ENCODE measurements around the gene ZNF554.

DNA sequence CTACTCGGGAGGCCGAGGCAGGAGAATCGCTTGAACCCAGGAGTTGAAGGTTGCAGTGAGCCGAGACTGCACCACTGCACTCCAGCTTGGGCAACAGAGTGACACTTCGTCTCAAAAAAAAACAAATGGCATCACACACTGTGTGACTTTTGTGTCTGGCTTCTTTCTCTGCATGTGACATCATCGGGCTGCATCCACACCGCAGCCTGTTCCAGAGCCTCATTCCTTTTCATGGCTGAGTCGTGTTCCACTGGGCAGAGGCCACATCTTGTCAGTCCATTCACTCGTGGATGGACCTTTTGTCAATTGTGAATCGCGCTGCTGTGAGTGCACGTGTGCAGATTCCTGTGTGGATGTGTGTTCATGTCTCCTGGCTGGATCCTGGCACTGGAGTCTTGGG lies 26.1 kb upstream of the ZNF554 start:
- TF ChIP-seq, protein P1, sequence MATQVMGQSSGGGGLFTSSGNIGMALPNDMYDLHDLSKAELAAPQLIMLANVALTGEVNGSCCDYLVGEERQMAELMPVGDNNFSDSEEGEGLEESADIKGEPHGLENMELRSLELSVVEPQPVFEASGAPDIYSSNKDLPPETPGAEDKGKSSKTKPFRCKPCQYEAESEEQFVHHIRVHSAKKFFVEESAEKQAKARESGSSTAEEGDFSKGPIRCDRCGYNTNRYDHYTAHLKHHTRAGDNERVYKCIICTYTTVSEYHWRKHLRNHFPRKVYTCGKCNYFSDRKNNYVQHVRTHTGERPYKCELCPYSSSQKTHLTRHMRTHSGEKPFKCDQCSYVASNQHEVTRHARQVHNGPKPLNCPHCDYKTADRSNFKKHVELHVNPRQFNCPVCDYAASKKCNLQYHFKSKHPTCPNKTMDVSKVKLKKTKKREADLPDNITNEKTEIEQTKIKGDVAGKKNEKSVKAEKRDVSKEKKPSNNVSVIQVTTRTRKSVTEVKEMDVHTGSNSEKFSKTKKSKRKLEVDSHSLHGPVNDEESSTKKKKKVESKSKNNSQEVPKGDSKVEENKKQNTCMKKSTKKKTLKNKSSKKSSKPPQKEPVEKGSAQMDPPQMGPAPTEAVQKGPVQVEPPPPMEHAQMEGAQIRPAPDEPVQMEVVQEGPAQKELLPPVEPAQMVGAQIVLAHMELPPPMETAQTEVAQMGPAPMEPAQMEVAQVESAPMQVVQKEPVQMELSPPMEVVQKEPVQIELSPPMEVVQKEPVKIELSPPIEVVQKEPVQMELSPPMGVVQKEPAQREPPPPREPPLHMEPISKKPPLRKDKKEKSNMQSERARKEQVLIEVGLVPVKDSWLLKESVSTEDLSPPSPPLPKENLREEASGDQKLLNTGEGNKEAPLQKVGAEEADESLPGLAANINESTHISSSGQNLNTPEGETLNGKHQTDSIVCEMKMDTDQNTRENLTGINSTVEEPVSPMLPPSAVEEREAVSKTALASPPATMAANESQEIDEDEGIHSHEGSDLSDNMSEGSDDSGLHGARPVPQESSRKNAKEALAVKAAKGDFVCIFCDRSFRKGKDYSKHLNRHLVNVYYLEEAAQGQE (IDR thresholded peaks at IDR 0.05; ENCODE audit: unreplicated experiment): no peak
- TF ChIP-seq POLR2AphosphoS5 (IDR thresholded peaks at IDR 0.05; ENCODE audit: low read depth): no peak
- TF ChIP-seq, protein P2, sequence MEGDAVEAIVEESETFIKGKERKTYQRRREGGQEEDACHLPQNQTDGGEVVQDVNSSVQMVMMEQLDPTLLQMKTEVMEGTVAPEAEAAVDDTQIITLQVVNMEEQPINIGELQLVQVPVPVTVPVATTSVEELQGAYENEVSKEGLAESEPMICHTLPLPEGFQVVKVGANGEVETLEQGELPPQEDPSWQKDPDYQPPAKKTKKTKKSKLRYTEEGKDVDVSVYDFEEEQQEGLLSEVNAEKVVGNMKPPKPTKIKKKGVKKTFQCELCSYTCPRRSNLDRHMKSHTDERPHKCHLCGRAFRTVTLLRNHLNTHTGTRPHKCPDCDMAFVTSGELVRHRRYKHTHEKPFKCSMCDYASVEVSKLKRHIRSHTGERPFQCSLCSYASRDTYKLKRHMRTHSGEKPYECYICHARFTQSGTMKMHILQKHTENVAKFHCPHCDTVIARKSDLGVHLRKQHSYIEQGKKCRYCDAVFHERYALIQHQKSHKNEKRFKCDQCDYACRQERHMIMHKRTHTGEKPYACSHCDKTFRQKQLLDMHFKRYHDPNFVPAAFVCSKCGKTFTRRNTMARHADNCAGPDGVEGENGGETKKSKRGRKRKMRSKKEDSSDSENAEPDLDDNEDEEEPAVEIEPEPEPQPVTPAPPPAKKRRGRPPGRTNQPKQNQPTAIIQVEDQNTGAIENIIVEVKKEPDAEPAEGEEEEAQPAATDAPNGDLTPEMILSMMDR (conservative IDR thresholded peaks at IDR 0.05; ENCODE audit: low read depth in 2 of 2): no peak
- TF ChIP-seq EZH2phosphoT487 (IDR thresholded peaks at IDR 0.05; ENCODE audit: unreplicated experiment): no peak
- no peak for TF ChIP-seq ZNF462 (CRISPR knock-in tag; IDR thresholded peaks at IDR 0.05)
- no peak for TF ChIP-seq EZH2 (IDR thresholded peaks at IDR 0.05; ENCODE audit: low read depth, unreplicated experiment)
- TF ChIP-seq JUNB (IDR thresholded peaks at IDR 0.05; ENCODE audit: unreplicated experiment): no peak
- TF ChIP-seq STAT1 (IDR thresholded peaks at IDR 0.05; ENCODE audit: unreplicated experiment): no peak
- no peak for TF ChIP-seq CREB1 (CRISPR knock-in tag; IDR thresholded peaks at IDR 0.05; ENCODE audit: low read depth)
- TF ChIP-seq ZNF114 (CRISPR knock-in tag; IDR thresholded peaks at IDR 0.05): no peak
- TF ChIP-seq ETS1 (IDR thresholded peaks at IDR 0.05): no peak

Measured in GM23338 (cell line).